HG03025 (cell line): Measurements from ENCODE around the gene LAMB4.
A peak's percentile ranks its signal among the peaks of the same experiment; 100 is the strongest.
"Not testable (repeated sequence)": the region's sequence is repeated elsewhere in the genome, so short reads cannot be mapped to it uniquely, and the experiment has no call there.

Experiments used
- ATAC-seq: cut with Tn5 transposase; IDR thresholded peaks from one replicate; pipeline ENCODE4 v1.9.1; 2021; ENCODE audit warnings: mild to moderate bottlenecking, moderate library complexity; ENCODE audit not compliant: unreplicated experiment, low FRiP score

Gene LAMB4

GRCh38 chr7:108051454-108051853 lies 78.7 kb downstream of the LAMB4 start:
- no peak for ATAC-seq

GRCh38 chr7:108049962-108050361 lies 80.2 kb downstream of the LAMB4 start:
- ATAC-seq, result peak; percentile 82

GRCh38 chr7:108048422-108048821 lies 81.7 kb downstream of the LAMB4 start:
- ATAC-seq, result no peak

DNA sequence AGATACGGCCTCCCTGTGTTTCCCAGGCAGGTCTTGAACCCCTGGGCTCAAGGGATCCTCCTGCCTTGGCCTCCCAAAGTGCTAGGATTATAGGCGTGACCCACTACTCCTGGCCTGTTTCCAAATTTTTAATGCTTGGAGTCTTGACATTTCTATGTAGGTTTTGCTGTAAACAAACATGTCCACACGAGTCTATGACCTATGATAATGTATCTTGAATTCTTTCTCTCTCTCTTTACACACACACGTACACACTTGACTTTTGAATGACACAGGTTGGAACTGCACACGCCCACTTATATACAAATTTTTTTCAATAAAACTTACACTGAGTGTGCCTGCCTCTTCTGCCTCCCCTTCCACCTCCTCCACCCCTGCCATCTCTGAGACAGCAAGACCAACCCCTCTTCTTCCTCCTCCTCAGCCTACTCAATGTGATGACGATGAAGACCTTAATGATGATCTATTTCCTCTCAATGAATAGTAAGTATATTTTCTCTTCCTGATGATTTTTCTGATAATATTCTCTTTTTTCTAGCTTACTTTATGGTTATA lies 83.1 kb downstream of the LAMB4 start:
- ATAC-seq, result no peak

- ATAC-seq, result no peak
These were observed 84.5 kb downstream of the LAMB4 start for GRCh38 chr7:108045669-108046068.

DNA sequence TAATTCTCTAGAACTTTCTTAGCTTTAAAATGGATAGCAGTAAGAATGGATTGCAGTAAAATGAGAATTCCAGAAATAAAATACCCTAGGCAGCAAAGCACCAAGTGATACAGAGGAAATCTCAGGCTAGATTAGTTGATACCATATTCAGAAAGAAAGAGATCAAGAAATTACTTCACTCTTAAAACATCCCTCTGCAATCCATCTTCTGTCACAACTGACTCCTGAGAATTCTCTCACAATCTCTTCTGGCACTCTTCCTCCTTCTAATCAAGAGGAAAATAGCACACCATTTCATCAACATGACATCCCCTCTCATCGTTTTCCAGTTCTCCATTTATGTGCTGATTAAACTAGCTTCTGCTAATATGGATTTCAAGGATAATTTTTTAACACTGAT lies 85.0 kb downstream of the LAMB4 start:
- no peak for ATAC-seq

- no peak for ATAC-seq
These were observed 85.8 kb downstream of the LAMB4 start for GRCh38 chr7:108044345-108044744.

GRCh38 chr7:108038986-108039385 lies 91.2 kb downstream of the LAMB4 start:
- ATAC-seq, result no peak

- ATAC-seq, result no peak
These were observed 92.4 kb downstream of the LAMB4 start for GRCh38 chr7:108037741-108038140.

DNA sequence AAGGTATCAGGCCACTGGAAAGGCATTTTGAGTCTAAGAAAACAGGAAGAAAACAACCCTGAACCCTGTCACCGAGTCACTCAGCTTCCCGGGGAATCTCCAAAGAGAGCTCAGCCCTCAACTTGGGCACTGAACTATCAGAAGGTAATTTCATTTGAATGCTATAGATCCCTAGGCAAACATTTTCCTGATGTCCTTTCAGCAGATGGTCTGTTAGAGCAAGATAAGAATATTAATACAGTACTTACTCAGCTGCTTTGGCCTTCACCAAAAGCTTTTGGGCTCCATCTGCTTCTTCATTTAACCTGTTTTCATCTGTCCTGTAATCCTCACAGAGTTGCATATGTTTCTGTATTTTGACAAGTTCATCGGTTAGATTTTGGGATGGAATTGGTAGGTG lies 93.0 kb downstream of the LAMB4 start:
- ATAC-seq, result no peak

DNA sequence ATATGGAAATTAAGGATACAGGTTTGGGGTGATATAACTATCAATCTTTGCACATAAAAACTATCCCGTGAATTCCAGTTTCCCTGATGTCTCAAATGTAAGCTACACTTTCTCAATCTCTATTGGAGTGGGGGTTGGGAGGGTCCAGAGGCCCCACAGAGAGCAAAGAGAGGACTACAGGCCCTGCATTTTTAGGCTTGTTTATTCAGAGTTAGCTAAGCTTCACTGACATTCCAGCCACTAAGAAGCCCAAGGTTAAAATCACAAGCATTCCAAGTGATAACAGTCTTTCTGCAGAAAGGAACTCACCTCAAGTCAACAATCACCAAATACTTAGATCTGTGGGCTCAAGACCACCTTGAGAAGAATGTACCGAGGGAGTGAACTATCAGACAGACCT lies 95.6 kb downstream of the LAMB4 start:
- ATAC-seq, result no peak

GRCh38 chr7:108033776-108034497 lies 96.2 kb downstream of the LAMB4 start:
- no peak for ATAC-seq

GRCh38 chr7:108033309-108033708 lies 96.9 kb downstream of the LAMB4 start:
- not testable (repeated sequence) for ATAC-seq

GRCh38 chr7:108030516-108030915 lies 99.6 kb downstream of the LAMB4 start:
- no peak for ATAC-seq

DNA sequence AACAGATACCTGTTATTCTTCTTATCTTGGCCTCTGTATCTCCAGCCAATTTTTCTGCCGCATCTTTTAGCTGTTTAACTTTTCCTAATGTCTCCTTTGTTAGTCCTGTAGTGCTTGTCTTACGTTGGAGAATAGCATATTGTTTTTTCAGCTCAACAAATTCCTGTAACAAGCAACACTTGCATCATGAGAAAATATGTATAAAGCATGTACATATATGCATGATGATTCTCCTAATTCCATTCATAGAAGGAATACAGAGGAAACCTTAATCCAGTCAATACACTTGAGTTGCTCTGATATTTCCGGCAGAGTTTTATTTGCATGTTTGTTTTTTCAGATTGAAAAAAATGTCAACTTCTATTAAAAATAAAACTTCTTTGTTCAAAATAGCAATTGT lies 101.1 kb downstream of the LAMB4 start:
- ATAC-seq, result no peak

GRCh38 chr7:108028111-108028510 lies 102.0 kb downstream of the LAMB4 start:
- no peak for ATAC-seq

- ATAC-seq, result no peak
These were observed 102.9 kb downstream of the LAMB4 start for GRCh38 chr7:108027239-108027638.

DNA sequence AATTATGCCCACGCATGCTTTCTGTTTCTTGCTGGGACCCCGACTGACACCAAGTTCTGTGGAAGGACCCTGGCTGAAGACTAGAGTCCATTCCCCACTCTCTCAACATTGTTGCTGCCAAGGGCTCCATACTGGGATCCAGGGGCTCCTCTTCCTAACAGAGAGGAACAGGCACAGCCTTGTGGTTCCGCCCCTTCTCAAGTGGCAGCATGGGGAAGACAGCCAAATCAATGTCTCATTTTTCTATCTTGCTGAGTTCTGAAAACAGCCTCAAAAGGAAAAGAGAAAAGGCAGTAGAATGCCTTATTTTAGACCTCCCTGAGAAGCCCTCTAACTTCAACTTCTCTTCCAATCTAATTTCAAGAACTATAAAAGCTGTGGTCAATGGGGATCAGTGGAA lies 103.5 kb downstream of the LAMB4 start:
- no peak for ATAC-seq

DNA sequence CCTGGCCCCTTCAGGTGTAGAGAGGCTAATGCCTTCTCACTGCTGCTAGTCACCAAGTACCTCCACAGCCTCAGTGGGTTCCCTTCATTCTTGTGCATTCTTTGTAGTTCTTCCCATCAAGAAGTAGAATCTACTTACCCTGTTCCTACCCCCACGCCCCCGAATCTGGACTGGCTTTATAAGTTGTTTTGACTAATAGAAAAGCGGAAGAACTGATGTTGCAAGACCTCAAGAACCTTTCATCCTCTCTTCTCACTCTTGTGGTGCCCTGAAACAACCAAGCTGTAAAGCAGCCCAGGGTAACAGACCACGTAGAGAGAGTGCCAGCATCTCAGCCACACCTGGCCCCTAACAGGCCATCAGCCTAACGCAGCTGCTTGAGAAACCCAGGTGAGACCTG lies 104.0 kb downstream of the LAMB4 start:
- ATAC-seq, result no peak

- ATAC-seq, result no peak
These were observed 105.6 kb downstream of the LAMB4 start for GRCh38 chr7:108024538-108024937.

DNA sequence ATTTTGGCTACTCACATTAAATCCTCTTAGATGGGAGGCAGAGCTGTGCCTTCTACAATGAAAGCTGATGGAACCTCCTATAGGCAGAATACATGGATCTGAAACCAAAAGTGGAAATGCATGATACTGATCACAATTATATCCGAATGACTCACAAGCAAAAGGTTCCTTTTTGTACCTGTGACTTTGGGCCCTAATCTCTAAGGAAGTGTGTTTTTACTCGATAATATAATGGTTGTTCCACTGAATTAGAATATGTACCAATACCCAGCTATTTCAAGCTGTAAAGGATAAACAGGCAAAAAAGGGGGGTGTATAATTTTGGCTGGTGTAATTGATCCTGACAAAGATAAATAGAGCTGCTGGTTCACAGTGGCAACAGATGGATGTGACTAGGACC lies 109.6 kb downstream of the LAMB4 start:
- no peak for ATAC-seq

DNA sequence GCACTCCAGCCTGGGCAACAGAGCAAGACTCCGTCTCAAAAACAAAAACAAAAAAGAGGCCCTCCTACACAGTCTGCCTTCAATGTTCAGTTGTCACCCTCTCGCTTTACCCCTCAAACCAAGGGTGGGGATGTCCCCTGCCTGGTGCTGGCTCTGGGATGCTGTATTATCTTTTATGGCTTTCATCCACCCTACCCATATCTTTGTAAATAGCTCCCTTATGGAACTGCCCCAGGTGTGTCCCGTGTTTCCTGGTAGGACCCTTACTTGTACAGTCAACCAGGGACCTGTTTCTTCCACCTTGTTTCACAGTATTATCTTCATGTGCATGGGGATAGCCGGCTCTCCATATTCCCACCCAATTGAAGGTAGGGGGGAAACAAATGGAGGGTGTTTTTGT lies 111.5 kb downstream of the LAMB4 start:
- no peak for ATAC-seq

GRCh38 chr7:108017776-108018151 lies 112.4 kb downstream of the LAMB4 start:
- ATAC-seq, result no peak
